Measurements from ENCODE around the gene GSK3B.
"Not testable (repeated sequence)": the region's sequence is repeated elsewhere in the genome, so short reads cannot be mapped to it uniquely, and the experiment has no call there.

GSK3B gene

GRCh38 chr3:120053647-120054046 is 40.6 kb downstream of the GSK3B start:
- not testable (repeated sequence) for DNase-seq (ENCODE audit: low read depth in 2 of 2)

GRCh38 chr3:120052677-120053076 is 41.6 kb downstream of the GSK3B start:
- DNase-seq (ENCODE audit: low read depth in 2 of 2) = no peak

- DNase-seq (ENCODE audit: low read depth in 2 of 2) = no peak
Observed at GRCh38 chr3:120052225-120052624, 42.0 kb downstream of the GSK3B start.

GRCh38 chr3:120051570-120051969 is 42.7 kb downstream of the GSK3B start:
- DNase-seq (ENCODE audit: low read depth in 2 of 2) = not testable (repeated sequence)

- no peak for DNase-seq (ENCODE audit: low read depth in 2 of 2)
Observed at GRCh38 chr3:120049881-120050539, 44.2 kb downstream of the GSK3B start.

GRCh38 chr3:120049072-120049471 is 45.2 kb downstream of the GSK3B start:
- no peak for DNase-seq (ENCODE audit: low read depth in 2 of 2)

- DNase-seq (ENCODE audit: low read depth in 2 of 2) = no peak
Observed at GRCh38 chr3:120048355-120049041, 45.7 kb downstream of the GSK3B start.

- DNase-seq (ENCODE audit: low read depth in 2 of 2) = no peak
Observed at GRCh38 chr3:120047686-120048085, 46.6 kb downstream of the GSK3B start.

- no peak for DNase-seq (ENCODE audit: low read depth in 2 of 2)
Observed at GRCh38 chr3:120040813-120041377, 53.4 kb downstream of the GSK3B start.

- DNase-seq (ENCODE audit: low read depth in 2 of 2) = no peak
Observed at GRCh38 chr3:120039642-120040610, 54.3 kb downstream of the GSK3B start.

GRCh38 chr3:120033596-120033995 is 60.7 kb downstream of the GSK3B start:
- no peak for DNase-seq (ENCODE audit: low read depth in 2 of 2)

- DNase-seq (ENCODE audit: low read depth in 2 of 2) = no peak
Observed at GRCh38 chr3:120031561-120031960, 62.7 kb downstream of the GSK3B start.

- no peak for DNase-seq (ENCODE audit: low read depth in 2 of 2)
Observed at GRCh38 chr3:120029749-120030148, 64.5 kb downstream of the GSK3B start.

GRCh38 chr3:120028271-120029047 is 65.8 kb downstream of the GSK3B start:
- DNase-seq (ENCODE audit: low read depth in 2 of 2) = no peak

GRCh38 chr3:120027226-120027625 is 67.0 kb downstream of the GSK3B start:
- no peak for DNase-seq (ENCODE audit: low read depth in 2 of 2)

- DNase-seq (ENCODE audit: low read depth in 2 of 2) = no peak
Observed at GRCh38 chr3:120025520-120025919, 68.7 kb downstream of the GSK3B start.

GRCh38 chr3:120024103-120024502 is 70.1 kb downstream of the GSK3B start:
- no peak for DNase-seq (ENCODE audit: low read depth in 2 of 2)

GRCh38 chr3:120022729-120023128 is 71.5 kb downstream of the GSK3B start:
- DNase-seq (ENCODE audit: low read depth in 2 of 2) = no peak

- no peak for DNase-seq (ENCODE audit: low read depth in 2 of 2)
Observed at GRCh38 chr3:120021523-120021922, 72.7 kb downstream of the GSK3B start.

GRCh38 chr3:120018299-120018698 is 75.9 kb downstream of the GSK3B start:
- no peak for DNase-seq (ENCODE audit: low read depth in 2 of 2)

GRCh38 chr3:120017692-120018091 is 76.6 kb downstream of the GSK3B start:
- no peak for DNase-seq (ENCODE audit: low read depth in 2 of 2)

Data from stimulated activated CD8-positive, alpha-beta memory T cell treated with anti-CD3 and anti-CD28 coated beads, Interleukin-7, amount 100 ng/mL, for 4 hours (primary cell).